GM19023 (cell line): Measurements from ENCODE around the gene GSAP.
"Not testable (repeated sequence)": the region's sequence is repeated elsewhere in the genome, so short reads cannot be mapped to it uniquely, and the experiment has no call there.

Experiments used
- ATAC-seq: cut with Tn5 transposase; IDR thresholded peaks from one replicate; pipeline ENCODE4 v1.9.1; 2021; ENCODE audit warnings: mild to moderate bottlenecking, moderate library complexity; ENCODE audit not compliant: unreplicated experiment

The GSAP gene

DNA sequence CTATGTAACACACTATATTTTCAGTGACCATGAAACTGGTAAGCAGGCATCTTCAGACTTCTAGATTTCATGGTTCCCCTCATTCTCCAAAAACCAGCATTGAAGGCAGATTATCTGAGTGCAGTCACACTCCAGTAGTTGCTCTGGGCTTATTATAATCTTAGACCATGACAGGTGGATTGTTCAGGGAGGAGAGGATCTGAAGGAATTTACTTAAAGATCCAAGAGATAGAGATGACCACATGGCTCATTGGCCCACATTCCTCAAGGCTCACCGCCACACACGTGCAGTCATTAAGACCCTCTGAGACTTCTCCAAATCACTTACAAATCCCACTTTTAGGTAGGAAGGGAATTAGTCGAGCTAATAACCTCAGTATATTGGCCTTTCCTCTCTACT is 55.2 kb downstream of the GSAP start:
- ATAC-seq, result no peak

DNA sequence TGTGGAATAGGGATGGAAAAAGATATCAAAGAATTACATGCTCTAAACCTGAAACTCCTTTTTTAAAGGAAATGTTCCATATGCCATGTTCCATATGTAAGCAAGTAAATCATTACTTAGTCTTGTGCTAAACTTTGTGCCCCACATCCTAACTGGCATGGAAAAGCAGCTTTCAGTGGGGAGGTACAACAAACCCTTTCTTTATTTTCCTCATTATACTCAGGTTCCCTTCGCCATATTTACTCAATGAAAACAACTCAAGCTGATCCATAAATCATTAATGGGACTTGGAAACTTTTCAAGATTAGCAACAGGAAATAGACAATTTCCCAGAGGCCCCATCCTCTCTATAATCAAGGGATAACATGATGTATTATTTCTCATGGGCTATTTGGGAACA is 56.0 kb downstream of the GSAP start:
- ATAC-seq, result no peak

DNA sequence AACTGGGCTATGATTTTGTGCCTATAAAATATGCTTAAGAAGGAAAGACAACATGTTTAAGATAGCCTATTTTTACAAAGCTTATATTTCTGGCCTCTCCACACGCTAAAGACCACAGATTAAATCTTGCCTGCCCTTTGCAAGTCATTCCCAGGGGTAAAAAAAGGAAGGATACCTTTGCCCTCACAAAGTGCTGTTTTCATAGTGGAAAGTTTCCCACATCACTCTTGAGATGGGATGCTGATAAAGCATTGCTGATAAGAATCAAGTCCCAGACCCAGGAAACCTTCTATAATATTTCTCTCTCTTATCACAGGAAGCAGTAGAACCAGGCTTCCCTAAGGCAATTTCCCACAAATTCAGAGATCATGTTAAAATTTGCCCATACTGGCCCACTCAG is 56.5 kb downstream of the GSAP start:
- ATAC-seq, result no peak

DNA sequence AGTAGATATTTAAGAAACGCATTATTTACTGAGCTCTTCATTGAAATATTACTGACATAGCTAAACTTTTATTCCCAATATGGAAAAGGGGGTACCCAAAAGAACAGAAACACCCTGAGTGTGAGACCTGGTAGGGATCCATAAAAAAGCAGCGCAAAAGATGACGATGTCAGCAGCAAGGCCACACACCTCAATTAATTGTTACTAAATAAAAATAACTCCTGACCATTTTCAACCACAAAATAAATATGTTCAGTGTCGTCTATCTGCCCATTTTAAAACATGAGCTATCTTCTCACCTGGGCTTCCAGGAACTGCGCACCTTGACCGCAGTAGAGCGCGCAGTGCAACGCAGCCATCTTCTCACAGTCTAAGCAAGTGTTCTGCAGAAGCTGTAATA is 61.2 kb downstream of the GSAP start:
- ATAC-seq, result no peak

DNA sequence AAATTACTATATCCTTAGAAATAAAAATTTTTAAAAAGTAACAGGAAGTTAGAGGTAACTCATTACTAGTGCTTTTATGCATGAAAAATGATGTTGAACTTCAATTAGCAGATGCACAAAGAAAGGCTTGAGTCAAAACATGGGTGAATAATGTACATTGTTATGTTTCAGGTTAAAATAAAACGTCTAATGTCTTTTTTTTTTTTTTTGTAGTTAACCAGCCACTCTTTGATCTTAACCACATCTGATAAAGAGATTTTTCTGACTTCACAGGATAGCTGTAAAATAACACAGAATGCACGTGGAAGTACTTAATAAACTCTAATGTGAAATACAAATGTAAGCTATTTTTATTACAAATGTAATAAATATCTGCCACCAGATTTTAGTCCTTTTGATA is 61.7 kb downstream of the GSAP start:
- ATAC-seq, result no peak

DNA sequence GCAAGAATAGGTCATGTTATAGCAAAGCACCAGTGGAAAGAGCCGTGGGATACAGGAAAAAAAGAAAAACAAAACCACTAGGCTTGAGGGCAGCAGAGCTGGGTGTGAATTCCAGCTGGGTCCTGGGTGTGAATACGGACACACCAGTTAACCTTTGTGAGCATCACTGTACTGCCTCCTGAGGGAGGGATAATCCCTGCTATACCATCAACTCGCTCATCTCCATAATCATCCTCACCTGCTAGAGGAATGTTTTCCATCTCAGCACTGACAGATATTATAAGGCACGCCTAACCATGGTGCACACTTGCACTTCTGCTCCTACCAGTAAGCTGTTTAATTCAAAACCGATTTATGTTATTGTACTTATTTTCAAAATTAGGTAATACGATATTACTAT is 62.2 kb downstream of the GSAP start:
- no peak for ATAC-seq

DNA sequence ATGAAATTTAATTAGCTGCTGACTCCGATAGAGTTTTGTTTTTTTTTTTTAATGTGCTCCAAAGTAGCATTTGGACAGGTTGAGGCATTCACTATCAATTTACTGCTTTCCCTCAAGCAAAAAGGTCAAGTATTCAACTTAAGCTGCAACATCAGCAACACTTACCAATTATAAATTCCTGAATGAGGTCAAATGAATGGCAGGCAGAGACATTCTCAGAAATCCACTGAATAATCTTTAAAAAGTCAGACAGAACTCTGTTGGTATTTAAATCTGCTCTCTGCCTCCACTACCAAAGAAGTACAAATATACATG is 62.8 kb downstream of the GSAP start:
- no peak for ATAC-seq

DNA sequence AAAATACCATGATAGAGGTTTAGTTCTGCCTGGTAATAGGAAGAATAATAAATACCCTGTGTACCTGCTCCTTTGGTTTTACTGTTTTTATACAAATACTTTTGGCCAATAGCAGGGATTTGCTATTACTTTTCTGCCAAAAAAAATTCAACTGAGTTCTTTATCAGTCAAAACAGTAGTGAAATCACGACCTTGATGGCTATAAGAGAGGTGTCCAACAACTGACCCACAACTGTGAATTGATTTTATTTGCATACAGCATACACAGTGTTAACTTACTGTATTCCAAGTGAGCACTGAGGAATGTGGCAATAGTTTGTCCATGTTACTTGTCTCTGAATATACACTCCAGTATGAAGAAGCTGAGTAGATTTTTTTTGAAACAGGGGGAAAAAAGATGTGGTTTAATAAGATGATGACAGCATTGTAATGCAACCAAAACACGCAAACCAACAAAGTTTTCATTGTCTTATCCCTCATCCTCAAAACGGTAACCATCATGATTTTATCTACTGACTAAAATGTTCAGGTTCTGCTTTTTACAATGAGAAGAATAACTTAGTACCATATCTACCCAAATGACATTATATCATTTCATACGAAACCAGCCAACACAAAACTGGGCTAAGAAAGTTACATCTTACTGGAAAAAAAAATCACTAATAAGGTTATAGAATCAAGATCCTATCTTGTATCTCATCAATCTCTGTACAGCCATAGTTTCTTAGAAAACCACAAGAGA is 63.3 kb downstream of the GSAP start:
- ATAC-seq, result no peak

DNA sequence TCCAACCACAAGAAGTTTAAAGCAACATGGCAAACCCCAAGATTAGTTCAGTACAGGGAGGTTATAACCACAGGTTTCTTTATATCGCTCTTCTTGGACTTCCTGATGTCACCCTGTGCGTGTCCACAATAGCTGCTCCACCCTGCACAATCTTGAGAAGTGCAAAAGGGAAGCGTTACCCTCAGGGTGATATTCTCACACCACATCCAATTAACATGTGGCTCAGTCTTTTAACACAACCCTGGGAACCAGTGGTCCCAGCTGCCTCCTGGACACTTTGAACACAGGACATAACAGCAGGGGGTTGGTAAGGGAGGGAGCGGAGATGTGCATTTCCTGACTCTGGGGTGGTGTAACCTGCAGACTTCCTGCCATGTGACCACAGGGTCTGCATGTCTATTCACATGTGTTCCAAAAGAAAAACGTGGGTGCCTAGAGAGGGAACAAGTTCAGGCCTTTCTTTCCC is 64.6 kb downstream of the GSAP start:
- ATAC-seq, result peak; percentile 91

DNA sequence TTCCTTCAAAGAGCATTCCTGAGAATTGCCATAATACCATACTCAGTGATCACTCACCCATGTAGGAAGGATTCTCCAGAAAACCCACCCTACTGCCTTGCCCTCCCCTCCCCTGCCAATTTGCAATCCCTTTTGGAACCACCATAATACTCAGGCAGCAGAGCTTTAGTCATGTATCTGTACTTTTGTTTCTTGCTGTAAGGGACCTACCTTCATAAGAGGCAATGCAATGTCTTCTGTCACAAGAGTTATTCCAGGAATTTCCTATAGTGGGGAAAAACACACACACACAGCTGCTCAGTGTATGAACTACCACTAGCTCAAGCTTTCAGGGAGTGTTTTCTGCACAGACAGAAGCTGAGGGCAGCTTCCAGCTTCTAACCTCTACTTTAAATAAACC is 67.0 kb downstream of the GSAP start:
- no peak for ATAC-seq

DNA sequence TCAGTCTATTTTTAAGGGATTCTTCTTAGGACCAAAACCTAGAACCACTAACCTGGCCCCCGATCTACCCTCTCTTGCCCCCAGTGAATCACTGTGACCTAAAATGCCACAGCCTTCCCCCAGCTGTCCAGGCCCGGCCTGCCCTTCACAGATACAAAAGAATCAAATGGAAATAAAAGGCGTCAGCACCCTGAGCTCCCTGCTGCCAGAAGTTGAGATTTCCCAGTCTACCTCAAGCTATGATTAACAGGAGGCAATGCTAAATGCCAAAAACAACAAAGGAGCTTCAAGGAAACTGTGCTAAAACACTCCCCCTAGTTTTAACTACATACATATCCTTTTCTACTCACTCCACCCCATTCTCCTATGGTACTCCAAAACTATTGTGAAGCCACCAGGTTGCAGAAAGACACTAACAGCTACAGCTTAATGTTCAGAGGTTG is 67.8 kb downstream of the GSAP start:
- no peak for ATAC-seq

DNA sequence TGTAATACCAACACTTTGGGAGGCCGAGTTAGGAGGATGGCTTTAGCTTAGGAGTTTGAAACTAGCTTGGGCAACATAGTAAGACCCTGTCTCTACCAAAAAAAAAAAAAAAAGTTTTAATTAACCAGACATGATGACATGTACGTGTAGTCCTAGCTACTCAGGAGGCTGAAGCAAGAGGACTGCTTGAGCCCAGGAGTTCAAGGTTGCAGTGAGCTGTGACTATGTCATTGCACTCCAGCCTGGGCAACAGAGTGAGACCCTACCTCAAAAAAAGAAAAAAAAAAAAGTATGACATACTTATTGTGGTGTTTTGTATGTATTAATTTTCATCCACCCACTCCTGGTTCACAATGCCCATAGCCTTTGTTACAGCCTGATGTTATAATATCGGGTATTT is 69.7 kb downstream of the GSAP start:
- ATAC-seq, result no peak

DNA sequence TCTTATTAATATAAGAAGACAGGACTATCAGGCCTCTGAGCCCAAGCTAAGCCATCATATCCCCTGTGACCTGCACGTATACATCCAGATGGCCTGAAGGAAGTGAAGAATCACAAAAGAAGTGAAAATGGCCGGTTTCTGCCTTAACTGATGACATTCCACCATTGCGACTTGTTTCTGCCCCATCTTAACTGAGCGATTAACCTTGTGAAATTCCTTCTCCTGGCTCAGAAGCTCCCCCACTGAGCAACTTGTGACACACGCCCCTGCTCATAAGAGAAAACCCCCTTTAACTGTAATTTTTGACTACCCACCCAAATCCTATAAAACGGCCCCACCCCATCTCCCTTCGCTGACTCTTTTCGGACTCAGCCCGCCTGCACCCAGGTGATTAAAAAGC is 70.7 kb downstream of the GSAP start:
- ATAC-seq, result not testable (repeated sequence)

DNA sequence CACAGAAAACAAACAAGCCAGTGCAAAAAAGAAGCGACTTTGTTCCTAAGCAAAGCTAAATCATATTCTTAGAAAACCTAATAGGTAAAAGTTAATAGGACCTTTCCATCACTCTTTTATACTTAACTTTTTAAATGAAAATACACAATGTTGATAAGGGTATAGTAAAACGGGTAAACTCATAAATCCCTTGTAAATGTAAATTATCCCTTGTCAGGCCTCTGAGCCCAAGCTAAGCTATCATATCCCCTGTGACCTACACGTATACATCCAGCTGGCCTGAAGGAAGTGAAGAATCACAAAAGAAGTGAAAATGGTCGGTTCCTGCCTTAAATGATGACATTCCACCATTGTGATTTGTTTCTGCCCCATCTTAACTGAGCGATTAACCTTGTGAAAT is 76.4 kb downstream of the GSAP start:
- no peak for ATAC-seq

DNA sequence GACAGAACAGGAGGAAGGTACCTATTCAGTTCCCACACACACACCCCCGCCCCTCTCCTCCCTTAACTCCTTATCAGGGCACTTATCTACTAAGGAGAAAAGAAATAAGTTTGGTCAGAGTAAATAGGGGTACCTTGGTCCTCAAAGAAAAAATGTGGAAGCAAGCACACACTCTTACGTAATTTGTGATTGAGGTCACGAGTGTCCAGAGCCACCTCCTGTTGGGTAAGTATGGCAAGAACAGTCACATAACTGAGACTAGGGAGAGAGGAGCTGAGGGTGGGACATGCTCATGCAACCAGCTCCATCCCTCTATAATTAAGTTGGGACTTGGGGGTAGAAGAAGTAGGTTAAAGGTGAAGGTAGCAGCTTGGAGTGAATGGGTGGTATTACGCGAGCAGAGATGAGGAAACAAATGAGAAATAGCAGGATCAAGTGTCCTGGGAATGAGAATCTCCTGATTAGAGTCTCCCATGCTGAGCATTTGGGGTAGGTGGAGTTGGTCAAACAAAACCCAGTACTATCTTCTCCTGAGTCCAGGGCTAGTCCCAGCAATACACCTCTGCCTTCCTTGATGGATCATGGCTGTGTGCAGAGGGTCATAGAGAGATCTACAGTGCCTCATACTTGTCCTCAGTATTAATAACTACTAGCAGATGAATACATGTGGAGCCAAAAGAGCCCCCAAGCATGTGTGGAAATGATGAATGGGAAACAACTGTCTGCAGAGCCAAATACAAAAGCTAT is 77.1 kb downstream of the GSAP start:
- ATAC-seq, result no peak

DNA sequence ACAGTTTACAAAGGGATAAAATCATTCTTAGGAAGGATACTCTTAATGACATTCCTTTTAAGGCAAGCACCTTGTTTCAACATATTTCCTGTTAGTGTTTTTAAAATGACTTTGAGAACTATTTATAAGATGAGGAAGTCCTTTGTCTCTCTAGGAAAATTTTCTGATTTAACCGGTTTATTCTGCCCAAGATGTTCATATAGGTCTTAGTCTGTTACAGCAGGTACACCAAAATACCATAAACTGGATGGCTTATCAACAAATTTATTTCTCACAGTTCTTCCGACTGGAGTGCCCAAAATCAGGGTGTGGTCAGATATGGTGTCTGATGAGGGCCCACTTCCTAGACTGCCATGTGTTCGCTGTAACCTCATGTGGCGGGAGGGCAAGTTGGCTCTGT is 77.9 kb downstream of the GSAP start:
- no peak for ATAC-seq

DNA sequence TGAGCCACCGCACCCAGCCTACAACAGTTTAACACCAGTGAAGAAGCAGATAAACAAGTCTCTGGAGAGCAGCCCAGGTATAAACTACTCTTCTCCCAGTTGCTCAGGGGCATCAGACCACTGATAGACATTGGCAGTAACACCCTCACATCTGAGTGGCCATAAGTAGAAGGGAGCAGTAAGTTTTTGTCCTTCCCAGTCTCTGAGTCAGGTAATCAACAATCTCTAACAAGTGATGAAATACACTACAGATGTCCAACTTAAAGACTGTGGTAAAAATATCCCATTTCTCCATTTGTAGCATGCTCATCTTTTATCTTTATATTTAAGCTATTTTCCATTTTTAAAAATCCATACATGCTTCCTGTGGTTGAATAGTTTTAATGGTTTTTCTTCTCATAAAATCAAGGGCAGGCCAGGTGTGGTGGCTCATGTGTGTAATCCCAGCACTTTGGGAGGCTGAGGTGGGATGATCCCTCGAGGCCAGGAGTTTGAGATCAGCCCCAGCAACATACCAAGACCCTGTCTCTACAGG is 78.6 kb downstream of the GSAP start:
- no peak for ATAC-seq

DNA sequence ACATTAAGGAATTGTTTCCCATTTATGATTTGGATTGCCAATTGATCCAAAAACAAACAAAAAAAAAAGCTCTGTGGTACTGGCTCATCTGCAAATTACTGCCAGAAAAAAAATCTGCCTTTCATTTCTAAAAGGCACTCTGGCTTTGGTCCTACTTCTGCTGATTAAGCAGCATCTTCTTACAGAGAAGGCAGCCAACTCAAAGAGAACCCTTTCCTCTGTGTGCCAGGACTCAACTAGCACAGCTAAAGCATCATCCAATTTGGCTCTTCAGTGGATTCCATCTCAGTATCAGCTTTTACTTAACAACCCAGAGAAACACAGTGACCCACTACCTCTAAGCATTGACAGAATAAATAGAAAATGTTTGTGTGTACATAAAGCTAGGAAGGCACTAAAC is 80.6 kb downstream of the GSAP start:
- ATAC-seq, result no peak

DNA sequence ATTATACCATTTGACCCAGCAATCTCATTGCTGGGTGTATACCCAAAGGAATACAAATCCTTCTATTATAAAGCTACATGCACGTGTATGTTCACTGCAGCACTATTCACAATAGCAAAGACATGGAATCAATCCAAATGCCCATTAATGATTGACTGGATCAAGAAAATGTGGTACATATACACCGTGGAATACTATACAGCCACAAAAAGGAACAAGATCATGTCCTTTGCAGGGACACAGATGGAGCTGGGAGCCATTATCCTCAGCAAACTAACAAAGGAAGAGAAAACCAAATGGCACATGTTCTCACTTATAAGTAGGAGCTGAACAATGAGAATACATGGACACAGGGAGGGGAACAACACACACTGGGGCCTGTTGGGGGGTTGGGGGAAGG is 82.1 kb downstream of the GSAP start:
- not testable (repeated sequence) for ATAC-seq

DNA sequence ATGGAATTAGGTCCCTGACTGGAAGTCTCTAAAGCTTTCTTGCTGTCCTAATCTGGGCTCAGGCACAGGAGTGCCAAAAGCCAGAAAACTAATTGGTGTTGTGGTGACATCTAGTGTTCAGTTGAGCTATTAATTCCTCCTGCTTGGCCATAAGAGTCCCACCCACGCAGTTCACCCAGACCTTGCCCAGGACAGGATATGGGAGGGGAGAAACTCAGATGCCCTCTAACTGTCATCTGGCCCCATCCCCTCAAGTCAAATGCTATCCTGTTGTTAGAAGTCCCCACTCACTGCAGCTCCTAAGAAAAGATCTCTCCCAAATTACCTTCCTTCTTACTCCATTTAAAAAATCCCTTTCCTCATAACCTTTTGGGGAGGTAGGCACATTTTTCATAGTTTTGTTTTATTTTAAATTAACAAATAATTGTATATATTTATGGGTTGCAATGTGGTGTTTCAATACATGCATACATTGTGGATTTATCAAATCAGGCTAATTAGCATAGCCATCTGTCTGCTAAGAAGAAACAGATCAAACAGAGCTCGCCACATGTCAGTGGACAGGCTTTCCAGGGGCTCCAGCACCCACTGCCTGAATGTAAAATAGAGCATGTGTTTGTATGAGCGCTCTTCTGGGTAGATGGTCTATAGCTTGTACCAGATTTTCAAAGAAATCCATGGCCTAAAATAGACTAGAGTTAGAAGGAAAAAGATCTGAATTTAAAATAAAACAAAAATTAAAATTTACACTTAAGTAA is 84.0 kb downstream of the GSAP start:
- peak; percentile 78 for ATAC-seq

DNA sequence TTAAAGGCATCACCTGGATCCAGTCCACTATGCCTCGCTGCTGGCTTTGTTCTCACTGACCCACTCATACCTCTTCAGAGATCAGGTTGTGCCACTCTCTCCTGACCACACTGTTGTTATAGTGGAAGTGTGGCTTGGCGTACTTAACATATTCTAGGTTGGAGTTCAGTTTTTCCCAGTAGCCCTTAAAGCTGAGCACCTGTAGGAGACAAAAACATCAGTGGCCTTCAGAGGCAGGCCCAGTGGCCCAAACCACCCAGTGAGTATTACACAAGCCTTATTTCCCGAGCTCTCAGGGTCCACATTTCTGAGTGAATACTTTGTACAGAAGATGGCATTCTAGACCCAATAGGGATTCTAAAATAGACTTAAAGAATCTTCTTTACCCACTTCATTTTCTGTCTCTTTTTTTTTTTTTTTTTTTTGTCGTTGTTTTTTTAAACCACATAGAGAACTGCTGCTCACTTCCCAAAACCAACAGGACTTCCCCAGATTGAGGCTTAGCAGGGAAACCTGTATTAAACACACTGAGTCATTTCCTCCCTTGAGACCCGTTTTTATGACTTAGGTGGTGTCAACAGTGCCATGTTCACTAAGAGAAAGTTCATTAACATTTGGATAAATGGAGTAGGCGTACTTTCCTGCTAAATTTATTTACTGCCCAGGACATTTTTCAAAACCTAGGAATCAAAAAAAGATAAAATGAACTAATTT is 85.8 kb downstream of the GSAP start:
- peak; percentile 46 for ATAC-seq
